ENCODE results near the gene ZIC4. TPM values are rescaled to one million over a fixed set of nuclear protein-coding genes. Genes with fewer than 3 reads are reported as not detected.
A peak's percentile ranks its signal among the peaks of the same experiment; 100 is the strongest.

Gene ZIC4
- 9.1 TPM for polyA plus RNA-seq (2013, experiment 1 of 4)
- 9.3 TPM for polyA plus RNA-seq (2013, experiment 2 of 4)
- 10.2 TPM for polyA plus RNA-seq (2013, experiment 3 of 4)
- polyA plus RNA-seq (2013, experiment 4 of 4) = 14.1 TPM

- H3K27me3 ChIP-seq (ENCODE audit: control insufficient read depth, insufficient read depth, low read length, poor library complexity, severe bottlenecking) = peaks cover 98% of the 10 kb centered on the region
- H3K36me3 ChIP-seq (ENCODE audit: control insufficient read depth, insufficient read depth, low read length) = no peaks in the 10 kb centered on the region
- H3K27ac ChIP-seq (ENCODE audit: insufficient read depth, low read depth, low read length, poor library complexity, severe bottlenecking) = peak within 1 kb of the TSS; percentile 75
- H3K4me3 ChIP-seq (ENCODE audit: insufficient read depth, low read depth, low read length) = peak within 1 kb of the TSS; percentile 17
- WGBS, 2 experiments = 3 to 5% methylated on average over 16 to 20 of the region's 25 CpGs
- H3K4me1 ChIP-seq (ENCODE audit: control insufficient read depth, insufficient read depth, low read length) = peaks cover 52% of the 10 kb centered on the region
- no peaks in the 10 kb centered on the region for H3K9me3 ChIP-seq (ENCODE audit: control insufficient read depth, low read length)
Observed at GRCh38 chr3:147406028-147406931, at the start of gene ZIC4. Gene ZIC4 (minus strand): TSS chr3:147406543. CDS start chr3:147402797, 3,746 bp downstream.

- Histone ChIP-seq H3K4me1 (ENCODE audit: control insufficient read depth, insufficient read depth, low read length) (no peaks in the 10 kb centered on the region), H3K36me3 (ENCODE audit: control insufficient read depth, insufficient read depth, low read length) (no peaks in the 10 kb centered on the region), H3K27ac (ENCODE audit: insufficient read depth, low read depth, low read length, poor library complexity, severe bottlenecking) (no peak overlapping the region), H3K9me3 (ENCODE audit: control insufficient read depth, low read length) (no peaks in the 10 kb centered on the region), H3K4me3 (ENCODE audit: insufficient read depth, low read depth, low read length) (no peak overlapping the region), H3K27me3 (ENCODE audit: control insufficient read depth, insufficient read depth, low read length, poor library complexity, severe bottlenecking) (no peaks in the 10 kb centered on the region)
- 9 to 27% methylated on average over 2 to 3 of the region's 3 CpGs for WGBS, 2 experiments
Observed at GRCh38 chr3:147449669-147450068, 43.3 kb upstream of the ZIC4 start.

- no peaks in the 10 kb centered on the region for H3K27me3 ChIP-seq (ENCODE audit: control insufficient read depth, insufficient read depth, low read length, poor library complexity, severe bottlenecking)
- no peaks in the 10 kb centered on the region for H3K9me3 ChIP-seq (ENCODE audit: control insufficient read depth, low read length)
- no peak overlapping the region for H3K4me3 ChIP-seq (ENCODE audit: insufficient read depth, low read depth, low read length)
- H3K27ac ChIP-seq (ENCODE audit: insufficient read depth, low read depth, low read length, poor library complexity, severe bottlenecking) = no peak overlapping the region
- H3K36me3 ChIP-seq (ENCODE audit: control insufficient read depth, insufficient read depth, low read length) = no peaks in the 10 kb centered on the region
- no peaks in the 10 kb centered on the region for H3K4me1 ChIP-seq (ENCODE audit: control insufficient read depth, insufficient read depth, low read length)
Observed at GRCh38 chr3:147447224-147447623, 40.9 kb upstream of the ZIC4 start.

GRCh38 chr3:147431751-147432150 is 25.4 kb upstream of the ZIC4 start:
- WGBS, 2 experiments = 84 to 99% methylated on average over 2 to 3 of the region's 3 CpGs
- Histone ChIP-seq H3K9me3 (ENCODE audit: control insufficient read depth, low read length) (no peaks in the 10 kb centered on the region), H3K4me3 (ENCODE audit: insufficient read depth, low read depth, low read length) (no peak overlapping the region), H3K27ac (ENCODE audit: insufficient read depth, low read depth, low read length, poor library complexity, severe bottlenecking) (no peak overlapping the region), H3K4me1 (ENCODE audit: control insufficient read depth, insufficient read depth, low read length) (no peaks in the 10 kb centered on the region), H3K27me3 (ENCODE audit: control insufficient read depth, insufficient read depth, low read length, poor library complexity, severe bottlenecking) (peaks cover 11% of the 10 kb centered on the region), H3K36me3 (ENCODE audit: control insufficient read depth, insufficient read depth, low read length) (no peaks in the 10 kb centered on the region)

GRCh38 chr3:147428754-147429153 is 22.4 kb upstream of the ZIC4 start:
- peaks cover 10% of the 10 kb centered on the region for H3K4me1 ChIP-seq (ENCODE audit: control insufficient read depth, insufficient read depth, low read length)
- H3K27ac ChIP-seq (ENCODE audit: insufficient read depth, low read depth, low read length, poor library complexity, severe bottlenecking) = no peak overlapping the region
- peaks cover 41% of the 10 kb centered on the region for H3K27me3 ChIP-seq (ENCODE audit: control insufficient read depth, insufficient read depth, low read length, poor library complexity, severe bottlenecking)
- H3K4me3 ChIP-seq (ENCODE audit: insufficient read depth, low read depth, low read length) = no peak overlapping the region
- no peaks in the 10 kb centered on the region for H3K36me3 ChIP-seq (ENCODE audit: control insufficient read depth, insufficient read depth, low read length)
- no peaks in the 10 kb centered on the region for H3K9me3 ChIP-seq (ENCODE audit: control insufficient read depth, low read length)
- 89 to 94% methylated on average over 2 of the region's 2 CpGs for WGBS, 2 experiments

- H3K4me1 ChIP-seq (ENCODE audit: control insufficient read depth, insufficient read depth, low read length) = peaks cover 10% of the 10 kb centered on the region
- H3K27ac ChIP-seq (ENCODE audit: insufficient read depth, low read depth, low read length, poor library complexity, severe bottlenecking) = no peak overlapping the region
- no peaks in the 10 kb centered on the region for H3K9me3 ChIP-seq (ENCODE audit: control insufficient read depth, low read length)
- peaks cover 45% of the 10 kb centered on the region for H3K27me3 ChIP-seq (ENCODE audit: control insufficient read depth, insufficient read depth, low read length, poor library complexity, severe bottlenecking)
- 77% methylated on average over 1 of the region's 1 CpG; no CpG with 5 or more reads in 1 of the 2 experiments for WGBS, 2 experiments
- H3K36me3 ChIP-seq (ENCODE audit: control insufficient read depth, insufficient read depth, low read length) = no peaks in the 10 kb centered on the region
- no peak overlapping the region for H3K4me3 ChIP-seq (ENCODE audit: insufficient read depth, low read depth, low read length)
Observed at GRCh38 chr3:147428326-147428725, 22.0 kb upstream of the ZIC4 start.

- H3K27me3 ChIP-seq (ENCODE audit: control insufficient read depth, insufficient read depth, low read length, poor library complexity, severe bottlenecking) = peaks cover 51% of the 10 kb centered on the region
- H3K36me3 ChIP-seq (ENCODE audit: control insufficient read depth, insufficient read depth, low read length) = no peaks in the 10 kb centered on the region
- no peak overlapping the region for H3K27ac ChIP-seq (ENCODE audit: insufficient read depth, low read depth, low read length, poor library complexity, severe bottlenecking)
- H3K4me3 ChIP-seq (ENCODE audit: insufficient read depth, low read depth, low read length) = no peak overlapping the region
- no peaks in the 10 kb centered on the region for H3K9me3 ChIP-seq (ENCODE audit: control insufficient read depth, low read length)
- H3K4me1 ChIP-seq (ENCODE audit: control insufficient read depth, insufficient read depth, low read length) = peaks cover 10% of the 10 kb centered on the region
- 85 to 89% methylated on average over 3 of the region's 3 CpGs for WGBS, 2 experiments
Observed at GRCh38 chr3:147427746-147428145, 21.4 kb upstream of the ZIC4 start.

- no peaks in the 10 kb centered on the region for H3K36me3 ChIP-seq (ENCODE audit: control insufficient read depth, insufficient read depth, low read length)
- no peak overlapping the region for H3K27ac ChIP-seq (ENCODE audit: insufficient read depth, low read depth, low read length, poor library complexity, severe bottlenecking)
- no peaks in the 10 kb centered on the region for H3K9me3 ChIP-seq (ENCODE audit: control insufficient read depth, low read length)
- H3K4me1 ChIP-seq (ENCODE audit: control insufficient read depth, insufficient read depth, low read length) = peaks cover 10% of the 10 kb centered on the region
- peaks cover 59% of the 10 kb centered on the region for H3K27me3 ChIP-seq (ENCODE audit: control insufficient read depth, insufficient read depth, low read length, poor library complexity, severe bottlenecking)
- WGBS, 2 experiments = 73 to 100% methylated on average over 1 to 2 of the region's 2 CpGs
- no peak overlapping the region for H3K4me3 ChIP-seq (ENCODE audit: insufficient read depth, low read depth, low read length)
Observed at GRCh38 chr3:147426931-147427330, 20.6 kb upstream of the ZIC4 start.

GRCh38 chr3:147425388-147425850 is 19.1 kb upstream of the ZIC4 start:
- Histone ChIP-seq H3K36me3 (ENCODE audit: control insufficient read depth, insufficient read depth, low read length) (no peaks in the 10 kb centered on the region), H3K9me3 (ENCODE audit: control insufficient read depth, low read length) (no peaks in the 10 kb centered on the region), H3K4me3 (ENCODE audit: insufficient read depth, low read depth, low read length) (no peak overlapping the region), H3K27me3 (ENCODE audit: control insufficient read depth, insufficient read depth, low read length, poor library complexity, severe bottlenecking) (peaks cover 74% of the 10 kb centered on the region), H3K4me1 (ENCODE audit: control insufficient read depth, insufficient read depth, low read length) (peaks cover 15% of the 10 kb centered on the region), H3K27ac (ENCODE audit: insufficient read depth, low read depth, low read length, poor library complexity, severe bottlenecking) (no peak overlapping the region)
- 0 to 14% methylated on average over 1 of the region's 1 CpG for WGBS, 2 experiments

- H3K27me3 ChIP-seq (ENCODE audit: control insufficient read depth, insufficient read depth, low read length, poor library complexity, severe bottlenecking) = peaks cover 80% of the 10 kb centered on the region
- peak overlapping the region; percentile 18 for H3K4me3 ChIP-seq (ENCODE audit: insufficient read depth, low read depth, low read length)
- no peaks in the 10 kb centered on the region for H3K36me3 ChIP-seq (ENCODE audit: control insufficient read depth, insufficient read depth, low read length)
- 7 to 11% methylated on average over 10 to 12 of the region's 14 CpGs for WGBS, 2 experiments
- H3K27ac ChIP-seq (ENCODE audit: insufficient read depth, low read depth, low read length, poor library complexity, severe bottlenecking) = no peak overlapping the region
- peaks cover 21% of the 10 kb centered on the region for H3K4me1 ChIP-seq (ENCODE audit: control insufficient read depth, insufficient read depth, low read length)
- H3K9me3 ChIP-seq (ENCODE audit: control insufficient read depth, low read length) = no peaks in the 10 kb centered on the region
Observed at GRCh38 chr3:147424581-147425387, 18.4 kb upstream of the ZIC4 start.
